Thoracic aorta (tissue), 2 donors: ENCODE measurements around the gene ZNF629. TPM values are rescaled to one million over a fixed set of nuclear protein-coding genes. Genes with fewer than 3 reads are reported as not detected.

Source experiments
- ATAC-seq: fragments of 150-250 bp; one replicate; pipeline ENCODE4 v1.8.0; 2017; ENCODE audit warnings: low read depth; ENCODE audit not compliant: insufficient number of reproducible peaks, low FRiP score
- DNase-seq: peaks from one replicate; pipeline ENCODE4 v3.0.0-alpha.2; 2020; ENCODE audit warnings: low spot score
- H3K27ac ChIP-seq, 2 donors: fragments of 200-600 bp; sonication (generic); 1 replicate in 1 of 2; 2 replicates in 1 of 2; pipeline ENCODE4 v1.5.1; 2016; ENCODE audit warnings: mild to moderate bottlenecking in 2 of 2, moderate library complexity in 2 of 2
- H3K27me3 ChIP-seq: fragments of 200-600 bp; sonication (generic); replicated peaks from 2 replicates; pipeline ENCODE4 v1.6.0; 2016; ENCODE audit warnings: mild to moderate bottlenecking; ENCODE audit not compliant: insufficient read depth
- H3K36me3 ChIP-seq: fragments of 200-600 bp; sonication (generic); one replicate; pipeline ENCODE4 v1.5.1; 2016
- H3K4me1 ChIP-seq, 2 donors: fragments of 200-600 bp; sonication (generic); 1 replicate in 1 of 2; 2 replicates in 1 of 2; pipeline versions ENCODE4 v1.5.1 to v1.6.0; 2016; ENCODE audit warnings: low read depth in 2 of 2, mild to moderate bottlenecking in 1 of 2; ENCODE audit not compliant: control insufficient read depth in 1 of 2
- H3K4me3 ChIP-seq: fragments of 200-600 bp; sonication (generic); 2 replicates; pipeline ENCODE4 v1.5.1; 2016; ENCODE audit warnings: mild to moderate bottlenecking
- H3K9me3 ChIP-seq: fragments of 200-600 bp; sonication (generic); 2 replicates; pipeline ENCODE4 v1.5.1; 2016
- total RNA-seq, 2 donors: library from RNA; depleted of rRNA; stranded (reverse); fragments of >200 nt; gene quantifications; one replicate each; pipeline versions ENCODE4 v1.1.0 to v1.2.3, GENCODE V29; 2016
- TF ChIP-seq, protein P1 (sequence below): fragments of 200-600 bp; sonication (generic); IDR thresholded peaks from one replicate; pipeline ENCODE4 v1.5.1; 2019; ENCODE audit warnings: antibody characterized with exemption

Gene ZNF629
- total RNA-seq, 2 donors from 2014 or later = 10.7 to 18.8 TPM

DNA sequence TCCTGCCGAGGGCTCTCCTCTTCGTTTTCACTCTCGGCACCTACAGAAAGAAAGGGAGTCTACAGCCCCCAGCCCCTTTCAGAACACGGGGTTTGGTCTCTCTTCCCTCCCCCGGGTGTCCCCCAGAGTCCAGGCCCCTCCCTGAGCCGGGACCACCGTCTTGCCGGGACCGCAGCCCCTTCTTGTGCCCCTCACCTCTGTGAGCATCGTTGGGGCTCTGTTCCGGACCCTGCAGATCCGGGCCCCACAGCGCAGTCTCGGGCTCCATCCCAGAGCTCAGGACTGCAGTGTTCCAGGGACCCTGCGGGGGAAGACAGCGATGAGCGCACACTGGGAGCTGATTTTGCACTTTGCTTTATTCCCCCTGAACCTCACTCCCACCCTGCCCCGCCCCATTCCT lies 2.8 kb downstream of the ZNF629 start:
- no peak overlapping the region for H3K27ac ChIP-seq
- ATAC-seq = no peak
- H3K36me3 ChIP-seq = peaks cover 23% of the 10 kb centered on the region
- peaks cover 10 to 28% of the 10 kb centered on the region in 2 donors for H3K4me1 ChIP-seq
- no peak for DNase-seq
- H3K4me3 ChIP-seq = no peak overlapping the region
- TF ChIP-seq, protein P1, sequence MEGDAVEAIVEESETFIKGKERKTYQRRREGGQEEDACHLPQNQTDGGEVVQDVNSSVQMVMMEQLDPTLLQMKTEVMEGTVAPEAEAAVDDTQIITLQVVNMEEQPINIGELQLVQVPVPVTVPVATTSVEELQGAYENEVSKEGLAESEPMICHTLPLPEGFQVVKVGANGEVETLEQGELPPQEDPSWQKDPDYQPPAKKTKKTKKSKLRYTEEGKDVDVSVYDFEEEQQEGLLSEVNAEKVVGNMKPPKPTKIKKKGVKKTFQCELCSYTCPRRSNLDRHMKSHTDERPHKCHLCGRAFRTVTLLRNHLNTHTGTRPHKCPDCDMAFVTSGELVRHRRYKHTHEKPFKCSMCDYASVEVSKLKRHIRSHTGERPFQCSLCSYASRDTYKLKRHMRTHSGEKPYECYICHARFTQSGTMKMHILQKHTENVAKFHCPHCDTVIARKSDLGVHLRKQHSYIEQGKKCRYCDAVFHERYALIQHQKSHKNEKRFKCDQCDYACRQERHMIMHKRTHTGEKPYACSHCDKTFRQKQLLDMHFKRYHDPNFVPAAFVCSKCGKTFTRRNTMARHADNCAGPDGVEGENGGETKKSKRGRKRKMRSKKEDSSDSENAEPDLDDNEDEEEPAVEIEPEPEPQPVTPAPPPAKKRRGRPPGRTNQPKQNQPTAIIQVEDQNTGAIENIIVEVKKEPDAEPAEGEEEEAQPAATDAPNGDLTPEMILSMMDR = no peak
- H3K9me3 ChIP-seq = no peaks in the 10 kb centered on the region
- no peaks in the 10 kb centered on the region for H3K27me3 ChIP-seq

DNA sequence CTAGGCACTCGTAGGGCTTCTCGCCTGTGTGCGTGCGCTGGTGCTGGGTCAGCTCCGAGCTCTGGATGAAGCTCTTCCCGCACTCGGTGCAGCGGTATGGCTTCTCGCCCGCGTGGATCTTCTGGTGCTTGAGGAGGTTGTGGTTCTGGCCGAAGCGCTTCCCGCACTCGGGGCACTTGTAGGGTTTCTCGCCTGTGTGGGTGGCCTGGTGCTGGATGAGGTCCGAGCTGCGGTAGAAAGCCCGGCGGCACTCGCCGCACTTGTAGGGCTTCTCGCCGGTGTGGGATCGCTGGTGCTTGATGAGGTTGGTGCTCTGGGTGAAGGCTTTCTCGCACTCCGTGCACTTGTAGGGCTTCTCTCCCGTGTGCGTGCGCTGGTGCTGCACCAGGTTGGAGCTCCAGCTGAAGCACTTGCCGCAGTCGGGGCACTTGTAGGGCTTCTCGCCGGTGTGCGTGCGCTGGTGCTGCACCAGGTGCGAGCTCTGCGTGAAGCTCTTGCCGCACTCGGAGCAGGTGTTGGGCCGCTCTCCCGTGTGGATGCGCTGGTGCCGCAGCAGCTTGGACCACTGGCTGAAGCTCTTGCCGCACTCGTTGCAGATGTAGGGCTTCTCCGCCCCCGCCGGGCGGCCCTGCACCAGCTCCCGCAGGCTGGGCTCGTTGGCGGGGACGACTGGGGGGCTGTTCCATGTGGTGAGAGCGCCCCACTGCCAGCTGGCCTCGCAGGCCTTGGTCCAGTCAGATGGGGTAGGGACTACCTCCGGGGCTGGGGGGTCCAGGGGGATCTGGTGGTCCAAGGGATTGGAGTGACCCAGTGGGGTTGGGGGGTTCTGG lies 3.5 kb downstream of the ZNF629 start:
- DNase-seq (no peak), ATAC-seq (no peak)
- H3K27ac ChIP-seq = no peak overlapping the region
- H3K36me3 ChIP-seq = peaks cover 23% of the 10 kb centered on the region
- no peaks in the 10 kb centered on the region for H3K9me3 ChIP-seq
- TF ChIP-seq, protein P1 = no peak
- no peak overlapping the region for H3K4me3 ChIP-seq
- peaks cover 10 to 28% of the 10 kb centered on the region in 2 donors for H3K4me1 ChIP-seq
- no peaks in the 10 kb centered on the region for H3K27me3 ChIP-seq

DNA sequence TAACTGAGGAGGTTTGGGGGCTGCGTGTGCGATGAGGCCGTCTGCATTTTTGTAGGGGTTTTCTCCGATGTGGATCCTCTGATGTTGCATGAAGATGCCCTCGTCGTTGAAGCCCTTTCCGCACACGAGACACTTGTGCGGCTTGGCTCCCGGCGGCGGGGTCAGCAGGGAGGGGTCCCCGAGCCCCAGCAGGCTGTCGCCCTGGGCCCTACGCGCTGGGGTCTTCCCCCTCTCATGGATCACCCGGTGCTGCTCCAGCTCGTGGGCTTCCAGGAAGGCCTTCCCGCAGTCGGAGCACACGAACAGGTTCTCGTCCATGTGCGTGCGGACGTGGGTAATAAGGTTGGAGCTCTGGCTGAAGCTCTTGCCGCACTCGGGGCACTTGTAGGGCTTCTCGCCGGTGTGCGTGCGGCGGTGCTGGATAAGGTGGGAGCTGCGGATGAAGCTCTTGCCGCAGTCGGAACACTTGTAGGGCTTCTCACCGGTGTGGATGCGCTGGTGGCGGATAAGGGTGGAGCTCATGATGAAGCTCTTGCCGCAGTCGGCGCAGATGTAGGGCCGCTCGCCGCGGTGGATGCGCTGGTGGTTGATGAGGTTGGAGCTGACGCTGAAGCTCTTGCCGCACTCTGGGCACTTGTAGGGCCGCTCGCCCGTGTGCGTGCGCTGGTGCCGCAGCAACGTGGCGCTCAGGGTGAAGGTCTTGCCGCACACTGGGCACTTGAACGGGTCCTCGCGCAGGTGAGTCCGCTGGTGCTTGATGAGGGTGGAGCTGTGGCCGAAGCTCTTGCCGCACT lies 4.3 kb downstream of the ZNF629 start:
- H3K36me3 ChIP-seq = peaks cover 23% of the 10 kb centered on the region
- TF ChIP-seq, protein P1 = no peak
- DNase-seq = no peak
- H3K9me3 ChIP-seq = no peaks in the 10 kb centered on the region
- H3K4me3 ChIP-seq = no peak overlapping the region
- no peaks in the 10 kb centered on the region for H3K27me3 ChIP-seq
- peaks cover 7 to 20% of the 10 kb centered on the region in 2 donors for H3K4me1 ChIP-seq
- H3K27ac ChIP-seq = no peak overlapping the region
- no peak for ATAC-seq

DNA sequence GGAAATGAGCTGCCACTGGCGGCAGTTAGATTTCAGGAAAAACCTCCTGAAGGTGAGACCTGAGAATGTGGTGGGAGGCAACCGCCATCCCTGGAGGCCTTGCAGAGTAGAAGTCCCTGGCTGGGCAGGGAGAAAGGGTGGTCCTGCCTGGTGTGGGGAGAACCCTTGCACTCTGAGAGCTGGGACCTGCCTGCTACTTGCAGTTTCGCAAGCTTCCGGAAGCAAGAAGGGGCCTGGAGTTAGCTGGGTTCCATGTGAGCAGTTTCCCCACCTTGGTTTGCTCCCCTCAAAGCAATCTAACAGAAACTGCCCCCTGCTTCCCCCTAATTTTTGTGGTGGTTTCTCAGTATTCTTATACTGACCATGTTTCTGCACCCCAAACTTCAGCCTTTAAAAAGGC lies 6.5 kb downstream of the ZNF629 start:
- Histone ChIP-seq H3K27ac (no peak overlapping the region), H3K9me3 (no peaks in the 10 kb centered on the region), H3K4me3 (no peak overlapping the region), H3K27me3 (no peaks in the 10 kb centered on the region), H3K4me1 (peaks cover 7 to 22% of the 10 kb centered on the region in 2 donors), H3K36me3 (peaks cover 23% of the 10 kb centered on the region)
- ATAC-seq (no peak), DNase-seq (no peak)
- TF ChIP-seq, protein P1 = no peak

DNA sequence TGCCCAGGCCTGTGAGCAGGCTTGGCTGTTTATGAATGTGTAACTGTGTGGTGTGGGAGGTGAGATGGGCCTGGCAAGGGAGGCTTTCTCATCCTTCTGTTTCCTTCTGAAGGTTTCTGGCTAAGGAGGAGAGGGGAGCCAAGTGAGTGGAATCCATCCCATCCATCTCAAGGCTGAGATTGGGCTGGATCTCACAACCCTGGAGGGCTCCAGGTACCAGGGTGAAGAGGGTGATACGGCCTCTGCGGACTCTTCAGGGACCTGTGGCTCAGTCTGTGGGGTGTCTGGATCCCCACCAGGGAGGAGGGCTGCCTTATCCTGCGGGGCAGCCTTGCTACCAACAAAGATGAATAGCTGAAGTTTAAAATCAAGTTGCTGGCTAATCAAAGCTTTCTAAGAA lies 7.0 kb downstream of the ZNF629 start:
- Histone ChIP-seq H3K4me1 (peaks cover 7 to 18% of the 10 kb centered on the region in 2 donors), H3K27me3 (no peaks in the 10 kb centered on the region), H3K4me3 (no peak overlapping the region), H3K27ac (no peak overlapping the region), H3K36me3 (peaks cover 23% of the 10 kb centered on the region), H3K9me3 (no peaks in the 10 kb centered on the region)
- no peak for ATAC-seq
- DNase-seq = no peak
- TF ChIP-seq, protein P1 = no peak
